T1000 (cell line): ENCODE results near the gene NAB1.

Experiments
- DNase-seq: peaks from one replicate; lab custom pipeline; 2025; ENCODE audit warnings: mixed read lengths; lab: John Stamatoyannopoulos, UW

Gene NAB1

DNA sequence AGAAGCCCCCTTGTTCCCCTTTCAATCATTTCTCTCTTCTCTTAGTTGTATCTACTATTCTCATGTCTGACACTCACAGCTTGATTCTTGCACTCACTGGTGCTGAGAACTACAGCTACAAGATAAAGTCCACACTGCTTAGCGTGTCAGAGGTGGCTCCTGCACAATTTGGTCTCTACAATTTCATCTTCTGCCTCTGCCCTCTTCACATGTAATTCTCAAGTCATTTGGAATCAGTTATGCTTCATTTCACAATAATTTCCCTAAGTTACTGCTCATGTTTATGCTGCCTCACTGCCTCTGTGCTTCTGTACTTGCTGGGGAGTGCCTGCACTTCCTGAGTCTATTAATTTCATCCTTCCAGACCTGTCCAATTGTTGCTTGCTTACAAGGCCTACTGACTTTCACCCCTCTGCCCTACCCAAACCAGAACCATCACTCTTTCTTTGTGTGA is 11.6 kb upstream of the NAB1 start:
- no peak for DNase-seq

DNA sequence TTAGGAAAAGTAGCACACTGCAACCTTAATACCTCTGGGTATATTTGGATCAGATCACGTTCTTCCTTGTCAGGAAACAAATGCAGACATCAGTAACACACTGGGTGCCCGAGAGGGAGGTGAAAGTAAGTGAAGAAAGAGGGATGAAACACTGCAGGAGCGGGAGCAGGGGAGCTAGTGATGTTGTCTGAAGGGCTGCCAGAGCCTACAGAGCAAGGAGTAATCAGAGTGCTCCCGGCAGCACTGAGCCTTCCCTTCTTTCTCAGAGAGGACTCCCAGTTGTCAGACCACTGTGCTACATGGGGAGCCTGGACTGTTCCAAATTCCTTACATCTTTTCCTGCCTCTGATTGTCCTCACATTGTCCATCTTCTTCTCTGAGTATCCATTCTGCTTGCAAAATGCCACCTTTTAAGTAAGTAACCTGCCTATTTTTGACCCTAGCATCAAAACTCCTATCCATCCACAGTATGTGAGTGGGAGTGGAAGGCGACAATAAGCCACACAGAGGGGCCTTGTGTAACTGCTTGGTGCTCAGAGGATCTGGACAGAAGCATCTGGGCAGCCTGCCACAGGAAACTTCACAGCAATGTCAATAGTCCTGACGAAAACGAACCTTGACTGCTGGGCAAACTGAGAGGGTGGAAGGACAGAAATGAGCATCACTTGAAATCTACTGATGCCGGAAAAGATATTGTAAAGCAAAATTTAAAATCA is 10.8 kb upstream of the NAB1 start:
- no peak for DNase-seq

DNA sequence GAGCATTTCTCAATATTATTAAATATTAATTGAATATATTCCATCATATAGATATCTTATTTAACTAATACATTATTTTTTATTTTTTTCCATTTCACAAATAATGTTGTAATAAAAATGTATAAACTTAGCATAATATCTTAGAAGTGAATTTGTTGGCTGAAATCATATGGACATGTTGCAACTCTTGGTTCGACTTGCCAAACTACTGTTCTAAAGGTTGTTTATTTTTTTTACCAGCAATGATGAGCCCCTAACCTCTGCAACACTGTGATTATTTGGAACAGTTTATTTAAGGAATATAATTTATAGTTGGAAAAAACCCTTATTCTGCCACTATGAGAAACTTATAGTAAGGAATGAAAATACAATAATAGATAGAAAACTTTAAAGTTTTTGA is 8.8 kb upstream of the NAB1 start:
- DNase-seq: no peak

- no peak for DNase-seq
Measured at GRCh38 chr2:190641469-190641868, 7.4 kb upstream of the NAB1 start.

DNA sequence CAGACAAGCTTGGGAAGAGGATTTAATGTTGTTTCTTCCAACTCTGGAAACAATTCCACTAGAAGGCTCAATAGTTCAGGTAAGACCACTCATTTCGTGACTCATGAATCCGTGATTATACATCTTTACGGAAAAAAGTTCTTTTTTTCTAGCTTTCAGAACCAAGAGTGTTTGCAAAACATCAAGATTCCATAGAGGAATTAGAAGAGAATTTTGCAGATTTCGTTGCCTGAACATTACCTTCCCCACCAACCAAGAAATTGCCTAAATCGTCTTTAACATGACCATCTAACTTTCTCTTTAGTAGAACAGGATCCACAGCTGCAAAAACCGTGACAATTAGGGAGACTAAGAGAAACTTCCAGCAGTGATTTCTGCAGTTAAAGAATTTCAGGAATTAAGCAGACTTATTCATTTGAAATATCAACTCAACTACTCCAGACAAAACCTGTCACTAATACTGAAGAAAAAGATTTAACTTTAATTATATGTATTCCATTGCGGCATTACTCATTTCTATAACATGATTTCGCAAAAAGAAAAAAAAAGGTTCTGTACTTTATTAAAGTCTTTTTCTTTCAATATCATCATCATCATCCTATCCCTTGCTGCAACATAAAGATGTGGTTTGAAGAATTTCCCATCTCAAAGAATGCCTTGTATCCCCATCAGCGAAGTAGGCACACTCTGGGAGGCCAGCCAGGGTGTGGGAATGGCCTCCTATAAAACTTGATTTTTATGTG is 1.9 kb upstream of the NAB1 start:
- DNase-seq: no peak

GRCh38 chr2:190648289-190649034 is 421 bp upstream of the NAB1 start:
- DNase-seq: peak; percentile 72

DNA sequence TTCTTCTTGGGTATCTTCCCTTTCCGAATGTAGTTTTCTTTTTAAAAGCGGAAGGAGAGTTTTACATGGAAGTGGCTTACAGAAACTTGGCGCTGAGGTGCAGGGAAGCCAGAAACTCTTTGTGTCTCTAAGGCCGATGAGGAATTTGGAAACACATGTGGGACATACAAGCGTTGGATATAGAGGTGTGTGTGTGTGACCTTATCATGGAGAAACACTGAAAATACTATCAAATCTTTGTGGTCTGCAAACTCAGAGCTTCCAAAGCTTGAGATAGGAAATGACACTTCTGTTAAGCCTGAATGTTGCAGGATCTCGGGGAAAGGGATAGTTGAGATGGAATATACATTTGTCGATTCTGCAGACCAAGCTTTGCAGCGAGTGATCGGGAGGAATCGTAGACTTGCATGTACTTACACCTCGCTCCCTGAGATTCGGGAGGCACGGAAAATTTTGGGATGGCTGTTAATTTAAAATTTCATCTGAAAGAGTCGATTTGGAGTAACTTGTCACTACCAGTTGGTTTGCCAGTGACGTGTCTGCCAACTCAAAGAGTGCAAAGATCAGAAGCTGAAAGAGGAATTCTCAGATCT is 1.0 kb downstream of the NAB1 start:
- no peak for DNase-seq

DNA sequence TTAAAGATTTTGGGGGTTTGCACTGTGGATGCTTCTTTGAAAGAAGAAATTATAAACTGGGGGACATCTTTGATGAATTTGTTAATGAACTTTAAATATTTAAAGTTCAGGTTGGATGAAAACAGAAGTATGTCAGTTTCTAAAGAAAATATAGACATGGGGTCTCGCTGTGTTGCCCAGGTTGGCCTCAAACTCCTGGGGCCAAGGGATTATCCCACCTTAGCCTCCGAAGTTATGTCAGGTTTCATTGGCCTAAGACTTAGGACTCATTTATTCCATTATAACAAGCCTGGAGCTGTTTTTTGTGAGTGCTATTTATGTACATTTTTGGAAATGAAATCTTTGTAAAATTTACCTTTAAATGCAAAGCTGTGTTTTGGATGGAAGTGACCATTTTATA is 2.5 kb downstream of the NAB1 start:
- no peak for DNase-seq

DNA sequence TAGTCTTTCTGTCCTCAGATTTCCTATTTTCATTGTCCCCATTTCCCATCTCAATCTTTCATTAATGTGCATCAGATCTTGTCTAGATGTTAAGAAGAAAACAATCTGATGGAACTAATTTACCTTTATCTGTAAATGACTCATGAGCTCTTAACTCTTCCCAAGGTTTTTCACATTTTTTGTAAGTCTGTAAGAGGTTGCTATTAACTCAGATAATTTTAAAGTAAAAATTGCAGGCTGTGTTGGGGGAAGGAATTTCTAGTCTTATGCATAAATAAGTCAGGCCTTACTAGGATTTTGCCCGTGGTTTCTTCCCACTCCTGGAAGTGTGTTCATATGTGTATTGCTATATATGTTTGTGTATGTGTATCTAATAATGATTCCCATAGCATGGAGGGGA is 4.3 kb downstream of the NAB1 start:
- no peak for DNase-seq

- DNase-seq: no peak
Measured at GRCh38 chr2:190653931-190654330, 5.0 kb downstream of the NAB1 start.

- DNase-seq: no peak
Measured at GRCh38 chr2:190655113-190655512, 6.2 kb downstream of the NAB1 start.

- DNase-seq: no peak
Measured at GRCh38 chr2:190655570-190655969, 6.7 kb downstream of the NAB1 start.

- DNase-seq: no peak
Measured at GRCh38 chr2:190656301-190656700, 7.4 kb downstream of the NAB1 start.

GRCh38 chr2:190657474-190658255 is 8.8 kb downstream of the NAB1 start:
- DNase-seq: no peak

DNA sequence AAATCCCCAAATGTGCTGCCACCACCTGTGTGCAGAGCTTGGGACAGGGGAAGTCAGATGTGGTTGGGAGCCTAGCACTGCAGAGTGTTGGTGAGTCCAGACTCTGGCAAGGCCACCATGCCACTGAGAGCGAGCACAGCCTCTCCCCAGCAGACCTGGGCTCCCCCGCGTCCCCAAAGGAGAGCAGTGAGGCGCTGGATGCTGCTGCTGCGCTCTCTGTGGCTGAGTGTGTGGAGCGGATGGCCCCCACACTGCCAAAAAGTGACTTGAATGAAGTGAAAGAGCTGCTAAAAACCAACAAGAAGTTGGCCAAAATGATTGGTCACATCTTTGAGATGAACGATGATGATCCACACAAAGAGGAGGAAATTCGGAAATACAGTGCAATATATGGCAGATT is 10.7 kb downstream of the NAB1 start:
- DNase-seq: no peak

GRCh38 chr2:190662754-190663153 is 13.9 kb downstream of the NAB1 start:
- no peak for DNase-seq

DNA sequence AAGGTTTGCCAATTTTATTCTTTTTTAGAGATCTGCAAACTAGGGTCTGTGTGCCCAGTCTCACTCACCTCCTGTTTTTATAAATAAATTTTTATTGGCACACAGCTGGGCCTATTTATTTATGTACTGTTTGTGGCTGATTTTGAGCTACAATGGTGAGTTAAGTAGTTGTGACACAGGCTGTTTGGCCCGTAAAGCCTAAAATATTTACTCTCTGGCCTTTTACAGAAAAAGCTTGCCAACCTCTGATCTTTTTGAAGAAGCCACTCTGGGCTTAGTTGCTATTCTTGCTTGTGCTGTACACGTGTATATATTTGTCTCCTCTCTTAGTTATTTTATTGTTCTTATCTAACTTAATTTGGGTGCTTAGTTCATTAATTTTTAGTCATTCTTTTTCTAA is 14.5 kb downstream of the NAB1 start:
- DNase-seq: no peak

DNA sequence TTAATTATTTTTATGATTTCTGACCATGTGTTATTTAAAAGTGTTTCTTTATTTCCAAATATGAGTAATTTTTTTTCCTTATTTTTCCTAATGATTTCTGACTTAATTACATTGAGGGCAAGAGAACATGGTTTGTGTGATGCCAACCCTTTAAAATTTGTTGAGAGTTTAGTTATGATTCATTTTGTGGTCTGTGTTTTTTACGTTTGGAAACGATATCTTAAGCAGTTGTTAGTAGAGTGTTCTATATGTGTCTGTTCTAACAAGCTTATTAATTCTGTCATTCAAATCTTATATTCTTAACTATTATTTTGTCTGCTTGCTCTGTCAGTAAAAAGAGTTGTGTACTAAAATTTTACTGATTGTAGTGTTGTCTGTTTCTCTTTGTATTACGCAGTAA is 15.0 kb downstream of the NAB1 start:
- no peak for DNase-seq

- no peak for DNase-seq
Measured at GRCh38 chr2:190664240-190664639, 15.4 kb downstream of the NAB1 start.

DNA sequence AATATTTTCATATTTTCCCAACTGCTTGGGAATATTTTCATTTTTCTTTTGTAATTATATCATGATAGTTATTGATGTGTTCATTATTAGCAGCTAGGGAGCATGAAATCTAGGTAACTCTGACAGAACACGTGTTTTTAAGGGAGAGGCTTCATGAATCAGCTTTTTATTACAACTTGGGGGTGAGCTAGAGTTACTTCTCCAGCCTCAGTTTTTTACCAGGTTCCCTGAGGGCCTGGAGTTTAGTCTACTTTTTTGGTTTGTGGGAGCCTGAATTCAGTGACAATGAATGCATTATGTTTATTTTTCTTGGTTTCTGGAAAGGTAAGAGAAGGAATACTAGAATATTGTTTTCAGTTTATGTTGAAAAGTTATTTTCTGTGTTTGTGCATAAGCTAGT is 18.0 kb downstream of the NAB1 start:
- DNase-seq: no peak

GRCh38 chr2:190668892-190669291 is 20.0 kb downstream of the NAB1 start:
- no peak for DNase-seq
